ENCODE measurements around the gene INPP5F.

DNA sequence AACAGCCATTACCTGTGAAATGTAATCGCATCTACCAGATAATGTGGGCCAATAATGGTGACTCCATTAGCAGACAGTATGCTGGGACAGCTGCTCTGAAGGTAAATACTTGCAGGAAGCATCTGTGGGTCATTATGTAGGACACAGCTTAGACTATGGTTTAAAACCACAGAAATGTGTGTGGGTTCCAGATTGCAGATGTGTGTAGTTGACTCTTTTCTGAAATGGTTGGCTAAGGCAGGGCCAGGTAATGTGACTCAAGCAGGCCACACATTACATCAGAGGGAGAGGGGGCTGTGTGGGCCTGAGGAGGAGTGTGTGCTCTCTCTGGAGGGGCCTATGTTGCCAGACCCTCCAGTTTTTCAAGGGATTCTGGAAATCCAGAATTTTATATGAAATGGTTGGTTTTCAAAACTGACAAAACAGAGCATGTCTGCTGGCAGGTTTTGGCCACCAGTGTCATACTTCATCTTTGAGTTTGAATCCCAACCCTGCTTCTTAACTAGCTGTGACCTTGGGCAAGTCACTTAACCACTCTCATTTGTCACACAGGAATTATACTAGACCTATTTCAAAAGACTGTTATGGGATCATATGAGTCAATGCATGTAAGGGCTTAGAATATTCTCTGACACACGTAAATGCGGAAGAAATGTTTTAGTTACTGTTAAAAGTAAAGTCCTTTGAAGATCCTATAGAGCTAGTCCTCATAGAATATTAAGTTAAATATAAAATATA is 82.3 kb downstream of the INPP5F start:
- TF ChIP-seq, protein P1, sequence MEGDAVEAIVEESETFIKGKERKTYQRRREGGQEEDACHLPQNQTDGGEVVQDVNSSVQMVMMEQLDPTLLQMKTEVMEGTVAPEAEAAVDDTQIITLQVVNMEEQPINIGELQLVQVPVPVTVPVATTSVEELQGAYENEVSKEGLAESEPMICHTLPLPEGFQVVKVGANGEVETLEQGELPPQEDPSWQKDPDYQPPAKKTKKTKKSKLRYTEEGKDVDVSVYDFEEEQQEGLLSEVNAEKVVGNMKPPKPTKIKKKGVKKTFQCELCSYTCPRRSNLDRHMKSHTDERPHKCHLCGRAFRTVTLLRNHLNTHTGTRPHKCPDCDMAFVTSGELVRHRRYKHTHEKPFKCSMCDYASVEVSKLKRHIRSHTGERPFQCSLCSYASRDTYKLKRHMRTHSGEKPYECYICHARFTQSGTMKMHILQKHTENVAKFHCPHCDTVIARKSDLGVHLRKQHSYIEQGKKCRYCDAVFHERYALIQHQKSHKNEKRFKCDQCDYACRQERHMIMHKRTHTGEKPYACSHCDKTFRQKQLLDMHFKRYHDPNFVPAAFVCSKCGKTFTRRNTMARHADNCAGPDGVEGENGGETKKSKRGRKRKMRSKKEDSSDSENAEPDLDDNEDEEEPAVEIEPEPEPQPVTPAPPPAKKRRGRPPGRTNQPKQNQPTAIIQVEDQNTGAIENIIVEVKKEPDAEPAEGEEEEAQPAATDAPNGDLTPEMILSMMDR (IDR thresholded peaks at IDR 0.05) = no peak
- TF ChIP-seq ZFX (IDR thresholded peaks at IDR 0.05; ENCODE audit: borderline replicate concordance) = no peak
